NT2/D1 (cell line): Measurements from ENCODE around the gene PRPF6.

Source experiments
- DNase-seq: peaks from one replicate; pipeline ENCODE4 v3.0.0-alpha.2; 2011; ENCODE audit warnings: low read depth, low spot score
- H3K27me3 ChIP-seq: 2 replicates; pipeline ENCODE4 v1.6.0; 2011; ENCODE audit warnings: mild to moderate bottlenecking; ENCODE audit not compliant: insufficient read length, insufficient read depth
- H3K36me3 ChIP-seq: 2 replicates; pipeline ENCODE4 v1.6.1; 2011; ENCODE audit warnings: mild to moderate bottlenecking, low read length, mixed read lengths; ENCODE audit not compliant: insufficient read depth, insufficient read length
- H3K4me1 ChIP-seq: 2 replicates; pipeline ENCODE4 v1.5.1; 2011; ENCODE audit not compliant: insufficient read depth, insufficient read length
- H3K4me3 ChIP-seq: 2 replicates; pipeline ENCODE4 v1.5.1; 2011; ENCODE audit warnings: low read depth; ENCODE audit not compliant: insufficient read length
- H3K9ac ChIP-seq: 2 replicates; pipeline ENCODE4 v1.6.0; 2011; ENCODE audit warnings: low read depth; ENCODE audit not compliant: insufficient read length
- H3K9me3 ChIP-seq: 2 replicates; pipeline ENCODE4 v1.5.1; 2011; ENCODE audit warnings: mild to moderate bottlenecking, low read length; ENCODE audit not compliant: insufficient read depth
- SUZ12 ChIP-seq: IDR thresholded peaks from 2 replicates; pipeline ENCODE4 v1.6.1; 2011; ENCODE audit not compliant: insufficient read length, insufficient read depth; ENCODE audit errors: extremely low read depth
- YY1 ChIP-seq: IDR thresholded peaks from 2 replicates; pipeline ENCODE4 v1.6.1; 2011; ENCODE audit not compliant: insufficient read length, insufficient read depth
- ZNF274 ChIP-seq: IDR thresholded peaks from 2 replicates; pipeline ENCODE4 v1.6.1; 2011; ENCODE audit warnings: mild to moderate bottlenecking, low read depth, low read length

The PRPF6 gene

DNA sequence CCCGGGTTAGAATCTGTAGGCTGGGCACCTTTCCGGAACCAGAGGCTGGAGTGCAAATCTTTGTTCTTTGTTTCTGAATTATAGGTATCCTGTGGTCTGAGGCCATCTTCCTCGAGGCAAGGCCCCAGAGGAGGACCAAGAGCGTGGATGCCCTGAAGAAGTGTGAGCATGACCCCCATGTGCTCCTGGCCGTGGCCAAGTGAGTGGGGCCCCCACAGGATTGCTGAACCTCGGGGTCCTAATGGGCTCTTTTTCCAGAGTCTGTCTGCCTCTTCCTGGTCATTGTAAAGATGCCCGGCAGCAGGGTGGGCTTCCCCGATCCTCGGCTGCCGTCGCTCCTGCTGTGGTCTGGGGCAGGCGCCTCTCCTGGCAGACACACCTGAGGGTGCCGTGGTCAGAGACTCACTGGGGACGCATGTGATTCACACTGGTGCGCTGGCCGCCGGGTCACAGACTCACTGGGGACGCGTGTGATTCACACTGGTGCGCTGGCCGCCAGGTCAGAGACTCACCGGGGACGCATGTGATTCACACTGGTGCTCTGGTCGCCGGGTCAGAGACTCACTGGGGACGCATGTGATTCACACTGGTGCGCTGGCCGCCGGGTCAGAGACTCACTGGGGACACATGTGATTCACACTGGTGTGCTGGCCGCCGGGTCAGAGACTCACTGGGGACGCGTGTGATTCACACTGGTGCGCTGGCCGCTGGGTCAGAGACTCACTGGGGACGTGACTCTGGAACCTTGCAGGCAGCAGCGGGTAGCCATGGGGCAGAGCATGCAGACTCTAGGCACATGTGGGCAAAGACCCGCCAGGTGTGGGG, 48.6 kb downstream of the PRPF6 start:
- no peaks in the 10 kb centered on the region for H3K27me3 ChIP-seq
- TF ChIP-seq ZNF274 (no peak), YY1 (no peak), SUZ12 (no peak)
- H3K9ac ChIP-seq: no peak overlapping the region
- no peak for DNase-seq
- no peaks in the 10 kb centered on the region for H3K9me3 ChIP-seq
- H3K4me3 ChIP-seq: no peak overlapping the region
- H3K36me3 ChIP-seq: peaks cover 94% of the 10 kb centered on the region
- peaks cover 6% of the 10 kb centered on the region for H3K4me1 ChIP-seq

DNA sequence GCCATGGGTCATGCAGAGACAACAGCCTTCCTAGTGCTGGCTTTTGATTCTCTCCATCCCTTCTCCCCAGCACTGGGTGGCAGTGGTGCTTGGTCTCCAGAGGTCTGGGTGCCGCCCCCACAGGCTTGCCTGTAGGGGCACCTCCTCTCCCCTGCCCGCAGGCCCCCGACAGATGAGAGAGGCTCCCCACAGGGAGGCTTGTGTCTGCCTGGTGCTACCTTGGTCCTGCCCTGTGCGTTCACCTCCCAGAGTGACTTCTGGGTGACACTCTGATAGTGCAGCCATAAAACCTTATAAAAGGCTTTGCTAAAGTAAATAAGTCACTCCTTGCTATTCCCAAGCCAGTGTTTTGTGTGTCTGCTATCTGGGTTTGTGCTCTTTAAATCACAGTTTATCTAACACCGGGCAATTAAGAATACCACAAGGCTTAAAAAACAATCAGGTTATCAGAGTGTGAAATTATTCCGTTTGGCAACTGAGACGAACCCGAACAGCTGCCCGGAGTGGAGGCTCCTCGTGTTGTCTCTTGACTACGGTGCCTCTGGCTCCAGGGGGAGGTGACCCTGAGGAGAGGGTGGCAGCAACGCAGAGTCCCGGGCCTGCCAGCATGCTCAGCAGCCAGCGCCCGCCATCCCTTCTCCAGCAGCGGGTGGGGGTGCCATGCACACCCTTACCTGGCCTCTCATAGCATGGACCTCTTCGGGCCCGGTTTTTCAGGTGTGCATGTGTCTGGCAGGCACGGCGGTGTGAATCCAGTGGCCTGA, 49.6 kb downstream of the PRPF6 start:
- Histone ChIP-seq H3K36me3 (peaks cover 93% of the 10 kb centered on the region), H3K9me3 (no peaks in the 10 kb centered on the region)
- no peak for DNase-seq

DNA sequence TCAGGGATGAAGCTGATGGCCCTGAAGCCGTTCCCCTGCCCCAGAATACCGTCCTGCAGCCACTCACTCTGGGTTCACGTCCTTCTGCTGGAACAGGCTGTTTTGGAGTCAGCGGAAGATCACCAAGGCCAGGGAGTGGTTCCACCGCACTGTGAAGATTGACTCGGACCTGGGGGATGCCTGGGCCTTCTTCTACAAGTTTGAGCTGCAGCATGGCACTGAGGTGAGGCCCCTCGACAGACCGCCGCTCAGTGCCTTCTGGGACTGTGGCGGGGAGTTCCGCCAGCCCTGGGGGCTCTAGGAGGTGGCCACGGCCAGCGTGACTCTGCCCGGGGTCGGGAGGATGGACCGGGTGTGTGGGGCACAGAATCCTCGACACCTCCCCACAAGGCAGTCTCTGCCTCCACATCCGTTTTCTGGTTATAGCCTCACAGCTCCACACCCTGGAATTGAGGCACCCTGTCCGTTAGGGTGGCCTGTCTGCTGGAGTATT, 50.9 kb downstream of the PRPF6 start:
- DNase-seq: no peak
- peaks cover 21% of the 10 kb centered on the region for H3K4me1 ChIP-seq
- no peak overlapping the region for H3K4me3 ChIP-seq
- peaks cover under 1% of the 10 kb centered on the region for H3K27me3 ChIP-seq
- peaks cover 87% of the 10 kb centered on the region for H3K36me3 ChIP-seq
- H3K9me3 ChIP-seq: no peaks in the 10 kb centered on the region
- TF ChIP-seq YY1: no peak
- TF ChIP-seq ZNF274: no peak
- TF ChIP-seq SUZ12: no peak
- no peak overlapping the region for H3K9ac ChIP-seq

More for the DNA sequence above, 49.6 kb downstream of the PRPF6 start:
- peaks cover 9% of the 10 kb centered on the region for H3K4me1 ChIP-seq
- TF ChIP-seq YY1 (no peak), SUZ12 (no peak), ZNF274 (no peak)
- no peaks in the 10 kb centered on the region for H3K27me3 ChIP-seq
- no peak overlapping the region for H3K4me3 ChIP-seq
- no peak overlapping the region for H3K9ac ChIP-seq

DNA sequence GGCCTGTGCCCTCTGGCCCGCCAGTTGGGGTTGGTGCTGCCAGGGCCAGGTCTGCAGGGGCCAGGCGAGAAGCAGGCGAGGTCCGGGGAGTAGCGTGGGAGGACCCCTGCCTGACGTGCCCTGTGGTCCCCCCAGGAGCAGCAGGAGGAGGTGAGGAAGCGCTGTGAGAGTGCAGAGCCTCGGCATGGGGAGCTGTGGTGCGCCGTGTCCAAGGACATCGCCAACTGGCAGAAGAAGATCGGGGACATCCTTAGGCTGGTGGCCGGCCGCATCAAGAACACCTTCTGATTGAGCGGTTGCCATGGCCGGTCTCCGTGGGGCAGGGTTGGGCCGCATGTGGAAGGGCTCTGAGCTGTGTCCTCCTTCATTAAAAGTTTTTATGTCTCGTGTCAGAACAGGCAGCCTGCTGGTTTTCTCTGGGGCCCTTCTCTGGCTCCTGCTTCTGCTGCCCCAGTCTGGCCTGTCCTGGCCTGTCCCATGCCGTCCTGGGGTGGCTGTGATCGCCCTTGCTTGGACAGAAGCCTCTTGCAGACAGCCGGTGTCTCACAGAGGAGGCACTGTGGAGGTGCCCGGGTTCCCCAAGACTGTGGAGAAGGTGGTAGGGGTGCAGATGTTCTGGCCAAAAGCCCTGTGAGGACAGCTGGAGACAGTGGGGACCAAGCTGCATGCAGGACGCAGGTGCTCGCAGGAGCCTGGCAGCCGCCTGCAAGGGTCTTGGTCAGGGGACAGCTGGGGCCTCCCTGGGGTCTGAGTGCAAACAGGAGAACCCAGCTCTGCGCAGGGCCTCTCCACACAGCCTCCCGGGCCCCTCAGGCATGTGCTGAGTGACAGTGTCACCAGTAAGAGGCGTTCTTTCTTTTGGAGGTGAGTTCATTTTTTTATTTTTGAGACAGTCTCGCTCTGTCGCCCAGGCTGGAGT, 52.0 kb downstream of the PRPF6 start:
- DNase-seq: no peak
- peaks cover 11% of the 10 kb centered on the region for H3K27me3 ChIP-seq
- H3K36me3 ChIP-seq: peaks cover 76% of the 10 kb centered on the region
- H3K9me3 ChIP-seq: no peaks in the 10 kb centered on the region
- H3K9ac ChIP-seq: no peak overlapping the region
- H3K4me3 ChIP-seq: no peak overlapping the region
- H3K4me1 ChIP-seq: peaks cover 24% of the 10 kb centered on the region
- TF ChIP-seq ZNF274 (no peak), YY1 (no peak), SUZ12 (no peak)

DNA sequence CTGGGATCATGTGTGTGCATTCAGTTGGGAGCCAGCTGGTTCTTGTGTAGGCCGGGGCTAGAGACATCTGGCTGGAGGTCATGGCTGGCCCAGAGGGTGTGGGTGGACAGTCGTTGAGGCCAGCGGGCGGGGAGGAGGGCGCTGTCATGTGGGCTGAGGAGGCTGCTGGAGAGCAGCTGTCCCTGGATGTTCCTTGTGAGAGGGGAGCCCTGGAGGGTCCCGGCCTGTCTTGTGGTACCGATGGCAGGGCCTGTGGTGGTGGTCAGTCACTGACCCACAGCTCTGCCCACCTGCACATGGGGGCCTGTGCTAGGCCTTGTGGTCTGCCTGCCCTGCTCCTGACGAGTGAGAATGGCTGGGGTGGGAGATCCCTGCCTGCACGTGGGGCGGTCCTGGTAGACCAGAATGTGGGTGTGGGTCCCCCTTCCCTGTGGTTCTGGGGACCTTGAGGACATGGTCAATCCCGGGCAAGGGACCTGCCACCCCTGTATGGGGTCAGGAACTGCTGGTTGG, 53.1 kb downstream of the PRPF6 start:
- peaks cover 67% of the 10 kb centered on the region for H3K36me3 ChIP-seq
- H3K4me3 ChIP-seq: no peak overlapping the region
- no peak for DNase-seq
- peaks cover 19% of the 10 kb centered on the region for H3K27me3 ChIP-seq
- H3K9me3 ChIP-seq: no peaks in the 10 kb centered on the region
- TF ChIP-seq YY1 (no peak), SUZ12 (no peak), ZNF274 (no peak)
- H3K9ac ChIP-seq: no peak overlapping the region
- H3K4me1 ChIP-seq: peaks cover 24% of the 10 kb centered on the region

DNA sequence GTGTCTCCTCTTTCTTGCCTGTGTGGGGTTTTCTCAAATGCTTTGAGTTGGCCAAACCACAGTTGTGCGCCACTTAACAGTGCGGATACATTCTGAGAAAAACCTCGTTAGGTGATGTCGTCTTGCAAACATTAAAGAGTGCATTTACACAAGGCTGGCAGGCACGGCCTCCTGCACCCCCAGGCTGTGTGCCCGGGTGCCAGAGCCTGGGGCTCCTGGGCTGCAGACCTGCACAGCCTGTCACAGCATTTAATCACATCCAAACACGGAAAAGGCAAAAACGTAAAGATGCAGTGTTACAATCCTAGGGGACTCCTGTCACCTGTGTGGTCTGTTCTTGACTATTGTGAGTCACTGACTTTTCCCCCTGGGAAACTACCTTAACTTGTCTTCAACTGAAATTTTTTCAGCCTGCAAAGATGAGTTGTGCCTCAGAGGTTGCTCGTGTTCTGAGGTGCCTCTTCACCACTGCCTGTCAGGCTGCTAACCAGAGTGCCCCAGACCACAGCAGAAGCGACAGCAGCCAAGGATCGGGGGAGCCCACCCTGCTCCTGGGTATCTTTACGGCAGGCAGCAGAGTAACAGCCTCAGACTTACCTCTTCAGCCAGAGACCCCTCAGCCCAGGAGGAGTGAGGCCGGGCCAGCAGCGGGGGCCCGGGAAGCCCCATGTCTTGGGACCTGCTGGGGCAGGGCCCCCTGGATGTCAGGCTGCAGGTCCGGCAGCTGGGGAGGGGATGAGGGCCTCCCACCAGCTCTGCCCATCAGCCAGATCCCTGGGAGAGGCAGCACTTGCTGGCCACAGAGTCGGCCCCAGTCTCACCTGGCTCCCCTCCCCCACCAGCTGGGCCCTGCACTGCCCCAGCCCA, 54.4 kb downstream of the PRPF6 start:
- Histone ChIP-seq H3K4me3 (no peak overlapping the region), H3K27me3 (peaks cover 30% of the 10 kb centered on the region), H3K9me3 (peaks cover 8% of the 10 kb centered on the region; the same call in 1 of the 2 replicates), H3K36me3 (peaks cover 55% of the 10 kb centered on the region), H3K4me1 (peaks cover 28% of the 10 kb centered on the region), H3K9ac (peak overlapping the region; percentile 44)
- no peak for DNase-seq
- TF ChIP-seq YY1 (no peak), ZNF274 (no peak), SUZ12 (no peak)
